Subcutaneous adipose tissue (tissue), 4 donors: ENCODE results near the gene LIMD2. TPM values are rescaled to one million over a fixed set of nuclear protein-coding genes. Genes with fewer than 3 reads are reported as not detected.

Source experiments
- total RNA-seq, 4 donors: library from RNA; depleted of rRNA; stranded (reverse); fragments of >200 nt; gene quantifications; one replicate each; pipeline ENCODE4 v1.1.0, GENCODE V29; 2016
- TF ChIP-seq, protein P1 (sequence below): fragments of 450-650 bp; IDR thresholded peaks from one replicate; pipeline ENCODE4 v1.5.1; 2016; ENCODE audit warnings: low read depth, mild to moderate bottlenecking, control low read depth, antibody characterized with exemption, moderate library complexity

The LIMD2 gene
- total RNA-seq, 4 donors from 2014 or later: 1.3 to 17.8 (median 6.0) TPM

DNA sequence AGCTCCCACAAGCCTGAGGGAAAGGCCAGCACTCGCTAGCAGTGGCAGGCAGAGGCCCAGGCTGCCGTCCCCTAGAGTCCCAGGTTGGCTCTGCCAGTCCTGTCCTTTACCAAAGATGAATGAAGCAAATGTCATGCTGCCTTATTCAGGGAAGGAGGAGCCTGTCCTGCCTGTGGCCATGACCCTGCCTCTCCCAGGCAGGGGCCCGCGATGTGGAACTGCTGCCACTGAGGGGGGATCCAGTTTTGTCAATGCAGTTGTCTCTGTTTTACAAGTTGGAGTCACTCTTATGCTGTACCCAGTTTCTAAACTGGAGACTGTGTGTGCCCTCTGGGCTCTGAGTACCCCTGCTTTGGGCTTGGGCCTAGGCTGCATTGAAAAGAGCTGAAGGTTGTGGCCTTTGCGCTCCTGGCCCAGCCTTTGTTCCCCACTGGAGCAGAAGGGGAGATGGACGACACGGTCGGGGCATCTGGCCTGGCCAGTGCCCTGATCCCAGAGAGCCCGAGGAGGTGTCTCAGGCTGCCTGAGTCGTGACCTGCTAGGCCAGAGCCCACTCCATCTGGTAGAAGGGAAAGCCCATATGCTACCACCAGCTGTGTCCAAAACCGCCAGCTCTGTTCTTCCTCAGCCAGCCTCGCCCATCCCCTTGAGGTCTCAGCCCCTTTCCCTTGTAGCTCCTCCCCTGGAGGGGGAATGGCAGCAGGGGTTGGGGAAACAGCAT, 5.5 kb downstream of the LIMD2 start:
- TF ChIP-seq, protein P1, sequence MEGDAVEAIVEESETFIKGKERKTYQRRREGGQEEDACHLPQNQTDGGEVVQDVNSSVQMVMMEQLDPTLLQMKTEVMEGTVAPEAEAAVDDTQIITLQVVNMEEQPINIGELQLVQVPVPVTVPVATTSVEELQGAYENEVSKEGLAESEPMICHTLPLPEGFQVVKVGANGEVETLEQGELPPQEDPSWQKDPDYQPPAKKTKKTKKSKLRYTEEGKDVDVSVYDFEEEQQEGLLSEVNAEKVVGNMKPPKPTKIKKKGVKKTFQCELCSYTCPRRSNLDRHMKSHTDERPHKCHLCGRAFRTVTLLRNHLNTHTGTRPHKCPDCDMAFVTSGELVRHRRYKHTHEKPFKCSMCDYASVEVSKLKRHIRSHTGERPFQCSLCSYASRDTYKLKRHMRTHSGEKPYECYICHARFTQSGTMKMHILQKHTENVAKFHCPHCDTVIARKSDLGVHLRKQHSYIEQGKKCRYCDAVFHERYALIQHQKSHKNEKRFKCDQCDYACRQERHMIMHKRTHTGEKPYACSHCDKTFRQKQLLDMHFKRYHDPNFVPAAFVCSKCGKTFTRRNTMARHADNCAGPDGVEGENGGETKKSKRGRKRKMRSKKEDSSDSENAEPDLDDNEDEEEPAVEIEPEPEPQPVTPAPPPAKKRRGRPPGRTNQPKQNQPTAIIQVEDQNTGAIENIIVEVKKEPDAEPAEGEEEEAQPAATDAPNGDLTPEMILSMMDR: no peak

DNA sequence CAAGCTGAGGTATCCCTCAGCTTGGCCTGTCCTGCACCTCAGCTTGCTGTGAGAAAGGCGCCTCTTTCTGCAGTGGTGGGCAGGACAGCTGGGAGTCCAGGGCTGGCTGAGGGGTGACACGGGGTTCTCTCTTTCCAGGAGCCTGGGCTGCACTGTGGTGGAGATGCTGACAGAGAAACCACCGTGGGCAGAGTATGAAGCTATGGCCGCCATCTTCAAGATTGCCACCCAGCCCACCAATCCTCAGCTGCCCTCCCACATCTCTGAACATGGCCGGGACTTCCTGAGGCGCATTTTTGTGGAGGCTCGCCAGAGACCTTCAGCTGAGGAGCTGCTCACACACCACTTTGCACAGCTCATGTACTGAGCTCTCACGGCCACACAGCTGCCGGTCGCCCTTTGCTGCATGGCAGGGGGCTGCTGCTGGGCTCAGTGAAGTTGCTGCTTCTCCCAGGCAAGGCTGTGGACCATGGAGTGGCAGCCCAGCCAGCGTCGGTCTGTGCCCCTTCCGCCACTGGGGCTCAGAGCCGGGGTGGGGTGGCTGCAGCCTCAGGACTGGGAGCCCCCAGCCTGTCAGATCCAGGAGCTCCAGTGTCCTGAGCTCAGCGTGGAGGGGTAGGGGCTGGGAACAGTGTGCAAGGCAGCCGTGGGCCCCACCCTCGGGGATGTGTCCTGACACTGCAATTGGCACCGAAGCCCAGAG, 6.4 kb downstream of the LIMD2 start:
- TF ChIP-seq, protein P1: no peak

DNA sequence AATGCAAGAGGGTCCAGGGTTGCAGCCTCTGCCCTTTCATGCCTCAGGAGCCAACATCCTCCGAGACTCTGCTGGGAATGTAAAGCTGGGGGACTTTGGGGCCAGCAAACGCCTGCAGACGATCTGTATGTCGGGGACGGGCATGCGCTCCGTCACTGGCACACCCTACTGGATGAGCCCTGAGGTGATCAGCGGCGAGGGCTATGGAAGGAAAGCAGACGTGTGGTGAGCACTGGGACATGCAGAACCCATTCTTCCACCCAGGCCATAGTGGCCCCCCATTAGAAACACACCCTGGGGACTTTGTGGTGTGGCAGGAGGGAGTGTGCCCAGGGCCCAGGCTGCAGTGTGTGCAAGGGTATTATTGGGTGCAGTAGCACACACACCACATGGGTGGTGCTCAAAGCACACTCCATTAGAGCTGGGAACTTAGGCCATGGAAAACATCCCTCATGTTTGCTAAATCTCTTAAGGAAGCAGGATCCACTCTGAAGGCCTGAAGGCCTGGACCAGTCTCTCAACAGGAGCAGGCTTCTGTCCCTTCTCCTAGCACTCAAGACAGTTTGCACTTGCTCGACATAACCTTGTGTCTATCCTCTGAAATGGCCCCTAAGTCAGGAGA, 7.6 kb downstream of the LIMD2 start:
- TF ChIP-seq, protein P1: no peak

DNA sequence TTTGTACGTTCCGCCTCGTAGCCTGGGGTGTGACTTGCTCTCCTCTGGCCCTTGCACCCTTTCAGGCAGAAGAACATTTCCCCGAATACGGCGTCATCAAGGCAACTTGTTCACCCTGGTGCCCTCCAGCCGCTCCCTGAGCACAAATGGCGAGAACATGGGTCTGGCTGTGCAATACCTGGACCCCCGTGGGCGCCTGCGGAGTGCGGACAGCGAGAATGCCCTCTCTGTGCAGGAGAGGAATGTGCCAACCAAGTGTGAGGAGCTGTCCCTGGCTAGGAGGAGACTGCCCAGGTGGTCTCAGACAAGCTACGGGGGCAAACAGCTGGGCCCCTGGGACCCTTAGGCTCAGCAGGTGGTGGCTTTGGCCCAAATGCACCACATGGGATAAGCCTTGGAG, 10.4 kb downstream of the LIMD2 start:
- TF ChIP-seq, protein P1: no peak

DNA sequence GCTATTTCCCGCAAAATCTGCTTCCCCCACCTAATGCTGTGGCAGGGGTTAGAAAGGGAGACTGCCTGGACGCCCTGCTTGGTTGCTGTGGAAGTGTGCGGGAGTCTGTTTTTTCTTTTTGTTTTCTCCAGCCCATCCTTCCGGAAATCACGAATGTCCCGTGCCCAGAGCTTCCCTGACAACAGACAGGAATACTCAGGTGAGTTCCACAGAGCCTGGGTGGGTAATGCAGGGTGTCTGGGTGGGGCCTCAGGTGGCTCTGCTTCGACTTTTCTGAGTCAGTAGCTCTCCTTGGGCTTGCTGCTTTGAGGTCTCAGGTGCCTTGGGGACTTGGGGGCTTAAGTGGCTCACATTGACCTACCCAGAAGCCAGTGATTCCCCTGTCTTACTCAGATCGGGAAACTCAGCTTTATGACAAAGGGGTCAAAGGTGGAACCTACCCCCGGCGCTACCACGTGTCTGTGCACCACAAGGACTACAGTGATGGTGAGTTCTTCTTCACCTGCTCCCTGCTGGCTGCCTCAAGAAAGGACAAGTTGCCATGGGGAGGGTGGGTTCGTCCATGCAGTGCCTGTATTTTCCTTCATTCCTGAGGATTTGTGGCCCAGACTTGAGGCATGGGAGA, 11.4 kb downstream of the LIMD2 start:
- TF ChIP-seq, protein P1: no peak

DNA sequence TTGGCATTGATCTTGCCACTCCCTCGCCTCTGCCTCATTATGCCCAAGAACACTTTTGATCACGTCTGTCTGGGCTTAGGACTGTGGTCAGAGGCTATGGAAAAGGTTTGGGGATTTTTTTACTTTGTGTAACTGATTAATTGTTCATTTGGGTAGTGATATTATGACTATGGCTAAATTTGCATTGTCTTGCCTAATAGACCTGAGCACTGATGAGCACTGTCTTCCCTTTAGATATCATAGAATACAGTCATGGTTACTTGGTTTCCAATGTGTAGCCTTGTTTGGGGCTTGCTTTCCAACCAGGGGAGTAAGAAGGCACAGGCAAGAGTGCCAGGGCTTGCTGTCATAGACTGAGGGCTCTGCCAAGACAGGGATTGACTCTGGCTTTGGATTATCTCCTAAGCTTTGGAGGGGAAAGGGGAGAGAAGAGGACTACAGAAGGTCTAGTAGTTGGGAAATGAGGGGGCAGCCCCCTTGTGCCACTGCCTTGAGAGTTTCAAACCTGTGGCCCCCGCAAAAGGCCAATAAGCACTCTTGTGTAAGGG, 13.7 kb downstream of the LIMD2 start:
- TF ChIP-seq, protein P1: no peak
